ENCODE results near the gene SLC25A51. TPM values are rescaled to one million over a fixed set of nuclear protein-coding genes. Genes with fewer than 3 reads are reported as not detected.

SLC25A51 gene
- total RNA-seq, 3 donors from 2014 or later (not counting 1 experiment from before 2014, with no cell fraction given) = 22.2 to 35.4 (median 33.7) TPM

DNA sequence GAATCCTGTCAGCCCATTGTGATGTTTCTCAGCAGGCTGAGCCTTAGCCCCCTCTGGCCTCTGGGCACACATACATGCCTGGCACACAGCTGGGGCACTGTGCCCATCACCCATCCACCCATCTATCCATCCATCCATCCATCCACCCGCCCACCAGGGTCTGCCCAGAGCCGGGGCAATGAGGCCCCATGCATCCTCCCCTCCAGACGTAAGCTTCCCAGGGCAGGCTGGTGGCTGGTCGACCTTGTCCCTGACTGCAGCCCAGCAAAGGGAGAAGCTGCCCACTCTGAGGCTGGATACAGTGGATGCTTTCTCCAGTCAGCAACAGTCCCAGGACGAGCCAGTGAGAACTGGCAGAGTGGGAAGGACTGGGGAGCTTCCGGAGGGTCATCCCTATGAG is 21.1 kb upstream of the SLC25A51 start:
- peaks cover 6 to 11% of the 10 kb centered on the region in 2 donors for H3K4me1 Mint-ChIP-seq
- no peak overlapping the region for H3K27ac Mint-ChIP-seq
- no peaks in the 10 kb centered on the region for H3K9me3 ChIP-seq (ENCODE audit: control insufficient read depth, insufficient read depth, low read length)
- H3K27me3 Mint-ChIP-seq (ENCODE audit: low read depth in 2 of 2) = no peaks in the 10 kb centered on the region
- H3K36me3 Mint-ChIP-seq = no peaks in the 10 kb centered on the region
- no peak overlapping the region for H3K4me3 ChIP-seq (ENCODE audit: low read length)
- intact Hi-C loops (cut with micrococcal nuclease) = no loop called here
- no peaks in the 10 kb centered on the region for H3K4me1 ChIP-seq (ENCODE audit: control insufficient read depth, insufficient read depth, low read length)
- 77% methylated on average over 6 of the region's 6 CpGs for WGBS (ENCODE audit: insufficient coverage)
- H3K4me3 Mint-ChIP-seq = no peak overlapping the region
- H3K27me3 ChIP-seq (ENCODE audit: control insufficient read depth, insufficient read depth, low read length) = no peaks in the 10 kb centered on the region
- no peak overlapping the region for H3K27ac ChIP-seq (ENCODE audit: low read length)
- H3K36me3 ChIP-seq (ENCODE audit: control insufficient read depth, insufficient read depth, low read length) = no peaks in the 10 kb centered on the region
- no peak for DNase-seq
- no peak for ATAC-seq
- TF ChIP-seq, protein P1, sequence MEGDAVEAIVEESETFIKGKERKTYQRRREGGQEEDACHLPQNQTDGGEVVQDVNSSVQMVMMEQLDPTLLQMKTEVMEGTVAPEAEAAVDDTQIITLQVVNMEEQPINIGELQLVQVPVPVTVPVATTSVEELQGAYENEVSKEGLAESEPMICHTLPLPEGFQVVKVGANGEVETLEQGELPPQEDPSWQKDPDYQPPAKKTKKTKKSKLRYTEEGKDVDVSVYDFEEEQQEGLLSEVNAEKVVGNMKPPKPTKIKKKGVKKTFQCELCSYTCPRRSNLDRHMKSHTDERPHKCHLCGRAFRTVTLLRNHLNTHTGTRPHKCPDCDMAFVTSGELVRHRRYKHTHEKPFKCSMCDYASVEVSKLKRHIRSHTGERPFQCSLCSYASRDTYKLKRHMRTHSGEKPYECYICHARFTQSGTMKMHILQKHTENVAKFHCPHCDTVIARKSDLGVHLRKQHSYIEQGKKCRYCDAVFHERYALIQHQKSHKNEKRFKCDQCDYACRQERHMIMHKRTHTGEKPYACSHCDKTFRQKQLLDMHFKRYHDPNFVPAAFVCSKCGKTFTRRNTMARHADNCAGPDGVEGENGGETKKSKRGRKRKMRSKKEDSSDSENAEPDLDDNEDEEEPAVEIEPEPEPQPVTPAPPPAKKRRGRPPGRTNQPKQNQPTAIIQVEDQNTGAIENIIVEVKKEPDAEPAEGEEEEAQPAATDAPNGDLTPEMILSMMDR (IDR thresholded peaks at IDR 0.05) = no peak
- no peaks in the 10 kb centered on the region for H3K9me3 Mint-ChIP-seq

DNA sequence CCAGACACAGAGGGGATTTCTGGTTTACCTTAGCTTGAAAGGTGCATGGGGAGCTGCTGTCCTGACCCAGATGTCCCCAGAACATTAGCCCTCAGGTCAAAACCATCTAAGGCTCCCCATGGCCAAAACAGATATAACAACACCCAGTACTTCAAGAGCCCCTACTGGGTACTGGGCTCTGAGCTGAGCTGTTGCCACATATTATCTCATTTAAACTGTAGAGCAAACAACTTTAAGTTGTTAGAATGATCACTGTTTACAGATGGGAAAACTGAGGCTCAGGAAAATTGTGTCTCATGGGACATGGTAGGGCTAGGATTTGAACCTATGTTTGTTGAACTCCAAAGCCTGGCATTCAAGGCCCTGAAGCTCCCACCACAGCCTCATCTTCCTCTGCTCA is 20.6 kb upstream of the SLC25A51 start:
- Histone ChIP-seq H3K4me3 (ENCODE audit: low read length) (no peak overlapping the region), H3K27me3 (ENCODE audit: control insufficient read depth, insufficient read depth, low read length) (no peaks in the 10 kb centered on the region), H3K9me3 (ENCODE audit: control insufficient read depth, insufficient read depth, low read length) (no peaks in the 10 kb centered on the region), H3K27ac (ENCODE audit: low read length) (no peak overlapping the region), H3K36me3 (ENCODE audit: control insufficient read depth, insufficient read depth, low read length) (no peaks in the 10 kb centered on the region), H3K4me1 (ENCODE audit: control insufficient read depth, insufficient read depth, low read length) (no peaks in the 10 kb centered on the region)
- no peak overlapping the region for H3K4me3 Mint-ChIP-seq
- no peaks in the 10 kb centered on the region for H3K9me3 Mint-ChIP-seq
- intact Hi-C loops (cut with micrococcal nuclease) = no loop called here
- TF ChIP-seq, protein P1 (IDR thresholded peaks at IDR 0.05) = no peak
- DNase-seq (no peak), ATAC-seq (no peak)
- peaks cover 6 to 11% of the 10 kb centered on the region in 2 donors for H3K4me1 Mint-ChIP-seq
- H3K27ac Mint-ChIP-seq = no peak overlapping the region
- H3K27me3 Mint-ChIP-seq (ENCODE audit: low read depth in 2 of 2) = no peaks in the 10 kb centered on the region
- no peaks in the 10 kb centered on the region for H3K36me3 Mint-ChIP-seq

- TF ChIP-seq, protein P1 (IDR thresholded peaks at IDR 0.05) = no peak
- no peak for DNase-seq
- Mint-ChIP-seq H3K9me3 (no peaks in the 10 kb centered on the region), H3K27me3 (ENCODE audit: low read depth in 2 of 2) (no peaks in the 10 kb centered on the region), H3K4me3 (no peak overlapping the region), H3K4me1 (peaks cover 6 to 11% of the 10 kb centered on the region in 2 donors), H3K27ac (no peak overlapping the region), H3K36me3 (no peaks in the 10 kb centered on the region)
- Histone ChIP-seq H3K36me3 (ENCODE audit: control insufficient read depth, insufficient read depth, low read length) (no peaks in the 10 kb centered on the region), H3K27ac (ENCODE audit: low read length) (no peak overlapping the region), H3K4me1 (ENCODE audit: control insufficient read depth, insufficient read depth, low read length) (no peaks in the 10 kb centered on the region), H3K4me3 (ENCODE audit: low read length) (no peak overlapping the region), H3K9me3 (ENCODE audit: control insufficient read depth, insufficient read depth, low read length) (no peaks in the 10 kb centered on the region), H3K27me3 (ENCODE audit: control insufficient read depth, insufficient read depth, low read length) (no peaks in the 10 kb centered on the region)
- ATAC-seq = no peak
- intact Hi-C loops (cut with micrococcal nuclease) = no loop called here
- 97% methylated on average over 24 of the region's 25 CpGs for WGBS (ENCODE audit: insufficient coverage)
These were observed 20.0 kb upstream of the SLC25A51 start for GRCh38 chr9:37923796-37924427.

All from natural killer cell (primary cell).